Measurements from ENCODE around the gene CAMK2A. TPM values are rescaled to one million over a fixed set of nuclear protein-coding genes. Genes with fewer than 3 reads are reported as not detected.

Gene CAMK2A
- total and polyA plus RNA-seq, 7 donors, result 0.44 to 2.1 (median 0.64) TPM; not detected in 1

DNA sequence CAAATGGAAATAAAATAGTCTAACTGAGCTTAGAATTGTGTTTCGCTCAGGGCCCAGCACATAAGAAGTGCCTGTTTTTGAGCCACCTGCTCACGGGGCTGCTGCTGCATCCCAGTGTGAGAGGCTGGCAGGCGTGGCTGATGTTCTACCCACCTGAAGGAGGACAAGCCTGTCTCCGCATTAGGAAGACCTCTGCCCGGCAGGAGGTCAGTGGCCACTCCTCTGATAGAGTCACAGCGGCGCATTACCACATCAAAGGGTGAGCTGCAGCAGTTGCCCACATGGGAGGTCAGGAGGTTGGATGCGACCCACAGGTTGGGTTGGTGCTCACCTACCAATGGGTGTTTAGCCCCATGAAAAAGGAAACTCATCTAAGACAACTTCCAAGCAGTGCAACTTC lies 103.4 kb downstream of the CAMK2A start:
- Histone ChIP-seq H3K27me3 (peaks cover 10 to 30% (median 28%) of the 10 kb centered on the region in 3 donors), H3K4me1 (peaks cover 0 to 10% (median 6%) of the 10 kb centered on the region in 4 donors), H3K27ac (no peak overlapping the region), H3K36me3 (no peaks in the 10 kb centered on the region), H3K4me3 (no peak overlapping the region), H3K9me3 (no peaks in the 10 kb centered on the region)
- WGBS, 2 donors, result 64 to 86% methylated on average over 8 of the region's 8 CpGs
- DNase-seq, result no peak
- TF ChIP-seq POLR2A (IDR thresholded peaks at IDR 0.05) (no peak), EP300 (IDR thresholded peaks at IDR 0.05) (no peak), POLR2AphosphoS5 (IDR thresholded peaks at IDR 0.05) (no peak)
- TF ChIP-seq, protein P1, sequence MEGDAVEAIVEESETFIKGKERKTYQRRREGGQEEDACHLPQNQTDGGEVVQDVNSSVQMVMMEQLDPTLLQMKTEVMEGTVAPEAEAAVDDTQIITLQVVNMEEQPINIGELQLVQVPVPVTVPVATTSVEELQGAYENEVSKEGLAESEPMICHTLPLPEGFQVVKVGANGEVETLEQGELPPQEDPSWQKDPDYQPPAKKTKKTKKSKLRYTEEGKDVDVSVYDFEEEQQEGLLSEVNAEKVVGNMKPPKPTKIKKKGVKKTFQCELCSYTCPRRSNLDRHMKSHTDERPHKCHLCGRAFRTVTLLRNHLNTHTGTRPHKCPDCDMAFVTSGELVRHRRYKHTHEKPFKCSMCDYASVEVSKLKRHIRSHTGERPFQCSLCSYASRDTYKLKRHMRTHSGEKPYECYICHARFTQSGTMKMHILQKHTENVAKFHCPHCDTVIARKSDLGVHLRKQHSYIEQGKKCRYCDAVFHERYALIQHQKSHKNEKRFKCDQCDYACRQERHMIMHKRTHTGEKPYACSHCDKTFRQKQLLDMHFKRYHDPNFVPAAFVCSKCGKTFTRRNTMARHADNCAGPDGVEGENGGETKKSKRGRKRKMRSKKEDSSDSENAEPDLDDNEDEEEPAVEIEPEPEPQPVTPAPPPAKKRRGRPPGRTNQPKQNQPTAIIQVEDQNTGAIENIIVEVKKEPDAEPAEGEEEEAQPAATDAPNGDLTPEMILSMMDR (IDR thresholded peaks at IDR 0.05), result no peak
- intact Hi-C loops (cut with DNase I), result no loop called here

DNA sequence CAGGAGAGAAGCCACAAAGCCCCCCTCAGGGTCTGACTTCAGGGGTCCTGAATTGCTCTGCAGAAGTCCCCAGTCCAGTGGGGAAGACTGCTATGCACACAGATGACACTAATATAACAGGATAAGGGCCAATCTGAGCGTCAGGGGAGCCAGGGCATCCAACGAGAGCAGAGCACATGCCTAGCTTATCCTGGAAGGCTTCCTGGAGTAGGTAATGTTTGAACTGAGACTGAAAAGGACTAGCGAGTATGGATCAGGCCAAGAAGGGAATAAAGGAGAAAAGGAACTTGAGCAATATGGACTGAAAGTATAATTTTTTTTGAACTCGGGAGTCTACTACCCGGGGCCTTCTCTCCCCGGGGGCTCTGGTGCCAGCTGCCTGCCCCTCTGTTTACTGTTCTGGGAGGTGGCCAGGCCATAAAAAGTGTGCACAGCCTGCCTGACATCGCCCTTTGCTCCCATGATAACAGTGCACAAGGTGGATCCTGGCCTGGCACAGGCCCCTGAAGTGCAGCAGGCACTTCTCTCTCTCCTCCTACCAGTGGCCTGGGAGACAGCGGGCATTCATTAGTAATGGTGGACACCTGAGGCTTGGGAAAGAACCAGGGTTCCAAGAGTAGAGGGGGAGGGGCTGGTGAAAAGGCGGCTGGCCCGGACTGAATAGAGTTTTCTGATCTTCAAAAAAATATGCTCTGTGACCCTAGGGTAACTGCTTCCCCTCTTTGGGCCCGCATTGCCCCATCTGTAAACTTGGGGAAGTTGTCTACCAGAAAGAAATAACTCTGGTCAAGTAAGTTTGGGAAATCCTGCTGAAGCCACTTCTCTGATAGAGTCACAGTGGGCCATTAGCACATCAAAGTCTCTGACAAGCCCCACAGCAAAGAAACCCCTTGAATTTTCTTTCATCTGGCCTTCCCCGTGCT lies 104.3 kb downstream of the CAMK2A start:
- Histone ChIP-seq H3K4me3 (no peak overlapping the region), H3K9me3 (no peaks in the 10 kb centered on the region), H3K4me1 (peaks cover 0 to 17% (median 9%) of the 10 kb centered on the region in 4 donors), H3K27me3 (peaks cover 7 to 21% (median 19%) of the 10 kb centered on the region in 3 donors), H3K27ac (no peak overlapping the region), H3K36me3 (no peaks in the 10 kb centered on the region)
- no peak for DNase-seq
- TF ChIP-seq EP300 (IDR thresholded peaks at IDR 0.05) (no peak), POLR2AphosphoS5 (IDR thresholded peaks at IDR 0.05) (no peak), POLR2A (IDR thresholded peaks at IDR 0.05) (no peak)
- TF ChIP-seq, protein P1 (IDR thresholded peaks at IDR 0.05), result no peak
- intact Hi-C loops (cut with DNase I), result no loop called here
- WGBS, 2 donors, result 22 to 66% methylated on average over 12 of the region's 12 CpGs

DNA sequence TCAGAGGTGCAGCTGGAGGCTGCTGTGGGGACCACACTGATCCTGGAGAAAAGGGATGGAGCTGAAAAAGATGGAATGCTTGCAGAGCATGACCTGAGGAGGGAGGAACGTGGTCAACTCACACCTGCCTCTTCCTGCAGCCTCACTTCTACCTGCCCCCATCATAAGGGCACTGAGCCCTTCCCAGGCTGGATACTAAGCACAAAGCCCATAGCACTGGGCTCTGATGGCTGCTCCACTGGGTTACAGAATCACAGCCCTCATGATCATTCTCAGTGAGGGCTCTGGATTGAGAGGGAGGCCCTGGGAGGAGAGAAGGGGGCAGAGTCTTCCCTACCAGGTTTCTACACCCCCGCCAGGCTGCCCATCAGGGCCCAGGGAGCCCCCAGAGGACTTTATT lies 105.6 kb downstream of the CAMK2A start:
- DNase-seq, result no peak
- intact Hi-C loops (cut with DNase I), result no loop called here
- Histone ChIP-seq H3K9me3 (no peaks in the 10 kb centered on the region), H3K27me3 (peaks cover 0 to 9% (median 7%) of the 10 kb centered on the region in 3 donors), H3K4me3 (no peak overlapping the region), H3K27ac (no peak overlapping the region), H3K4me1 (peaks cover 0 to 13% (median 6%) of the 10 kb centered on the region in 4 donors), H3K36me3 (no peaks in the 10 kb centered on the region)
- 41 to 78% methylated on average over 2 of the region's 2 CpGs for WGBS, 2 donors
- TF ChIP-seq POLR2AphosphoS5 (IDR thresholded peaks at IDR 0.05) (no peak), POLR2A (IDR thresholded peaks at IDR 0.05) (no peak)
- TF ChIP-seq, protein P1 (IDR thresholded peaks at IDR 0.05), result no peak

- DNase-seq, result no peak
- H3K36me3 ChIP-seq, result no peaks in the 10 kb centered on the region
- TF ChIP-seq, protein P1 (IDR thresholded peaks at IDR 0.05), result no peak
- TF ChIP-seq EP300 (IDR thresholded peaks at IDR 0.05) (no peak), POLR2AphosphoS5 (IDR thresholded peaks at IDR 0.05) (no peak), POLR2A (IDR thresholded peaks at IDR 0.05) (no peak)
- H3K27me3 ChIP-seq, result peaks cover 0 to 4% (median 1%) of the 10 kb centered on the region in 3 donors
- H3K4me3 ChIP-seq, result no peak overlapping the region
- no peaks in the 10 kb centered on the region for H3K9me3 ChIP-seq
- intact Hi-C loops (cut with DNase I), result no loop called here
- no peak overlapping the region for H3K27ac ChIP-seq
- H3K4me1 ChIP-seq, result peaks cover 0 to 13% (median 6%) of the 10 kb centered on the region in 4 donors
- 79 to 91% methylated on average over 12 of the region's 12 CpGs for WGBS, 2 donors
These were observed 106.1 kb downstream of the CAMK2A start for GRCh38 chr5:150183436-150183835.

Measured in sigmoid colon (tissue), 7 donors.